Spleen (tissue), 11 donors: Measurements from ENCODE around the gene TMEM120A. TPM values are rescaled to one million over a fixed set of nuclear protein-coding genes. Genes with fewer than 3 reads are reported as not detected.
A peak's percentile ranks its signal among the peaks of the same experiment; 100 is the strongest.
"Not testable (repeated sequence)": the region's sequence is repeated elsewhere in the genome, so short reads cannot be mapped to it uniquely, and the experiment has no call there.

ENCODE experiments used
- DNase-seq: peaks from one replicate; pipeline ENCODE4 v3.0.0-alpha.2; 2020
- H3K27ac ChIP-seq, 8 donors: fragments of 200-600 bp; sonication (generic) in 7 of 8; 1 replicate in 4 of 8; 2 replicates in 4 of 8; pipeline versions ENCODE4 v1.5.0 to v1.8.0; 2016 to 2021; ENCODE audit warnings: inconsistent platforms in 4 of 8, mild to moderate bottlenecking in 4 of 8, moderate library complexity in 1 of 8
- H3K27me3 ChIP-seq, 7 donors: fragments of 200-600 bp; sonication (generic) in 6 of 7; replicated peaks in 1 of 7; 1 replicate in 4 of 7; 2 replicates in 3 of 7; pipeline versions ENCODE4 v1.5.0 to v1.8.0; 2016 to 2021; ENCODE audit warnings: inconsistent platforms in 3 of 7, mild to moderate bottlenecking in 1 of 7
- H3K36me3 ChIP-seq, 6 donors: fragments of 200-600 bp; sonication (generic) in 5 of 6; 1 replicate in 4 of 6; 2 replicates in 2 of 6; pipeline versions ENCODE4 v1.5.0 to v1.8.0; 2016 to 2021; ENCODE audit warnings: inconsistent platforms in 2 of 6
- H3K4me1 ChIP-seq, 6 donors: fragments of 200-600 bp; sonication (generic) in 5 of 6; 1 replicate in 3 of 6; 2 replicates in 3 of 6; pipeline versions ENCODE4 v1.5.0 to v1.8.0; 2016 to 2021; ENCODE audit warnings: inconsistent platforms in 3 of 6
- H3K4me3 ChIP-seq, 8 donors: fragments of 200-600 bp; sonication (generic) in 7 of 8; 1 replicate in 4 of 8; 2 replicates in 4 of 8; pipeline versions ENCODE4 v1.5.0 to v1.8.0; 2016 to 2021; ENCODE audit warnings: inconsistent platforms in 4 of 8, mild to moderate bottlenecking in 4 of 8, moderate library complexity in 2 of 8
- H3K9me3 ChIP-seq, 8 donors: fragments of 200-600 bp; sonication (generic) in 7 of 8; 1 replicate in 4 of 8; 2 replicates in 4 of 8; pipeline versions ENCODE4 v1.5.0 to v1.8.0; 2016 to 2021; ENCODE audit warnings: inconsistent platforms in 4 of 8
- POLR2A ChIP-seq, 3 donors: fragments of 450-650 bp; IDR thresholded peaks; one replicate each; pipeline ENCODE4 v1.5.1; 2017; ENCODE audit warnings: antibody characterized with exemption in 3 of 3, mild to moderate bottlenecking in 1 of 3
- POLR2AphosphoS5 ChIP-seq, 3 donors: sonication (generic); formaldehyde crosslinking; IDR thresholded peaks; one replicate each; pipeline ENCODE4 v1.5.1; 2017; ENCODE audit warnings: antibody characterized with exemption in 3 of 3
- WGBS, 5 donors: extraction: QIAGEN DNeasy Blood & Tissue Kit in 3 of 5; methylation state at CpG; one replicate each; pipeline versions ENCODE4 v1.1.5 to v1.1.7; 2013 to 2018; 5-methylcytosine and 5-hydroxymethylcytosine counted together
- intact Hi-C: fragments of 100-400 bp; cut with DNase I; formaldehyde crosslinking; loops from one replicate; pipeline ENCODE4 v1.15.0; 2023; ENCODE audit warnings: low total_unique reads
- polyA plus RNA-seq, 3 donors: library from polyadenylated mRNA; stranded (reverse); fragments of 200-250 nt; gene quantifications; one replicate each; pipeline ENCODE4 v1.2.1, GENCODE V29; 2013
- total RNA-seq, 7 donors: library from RNA; depleted of rRNA in 3 of 7; stranded (reverse); fragments of >200 nt in 3 of 7; fragmentation: NEBNext Ultra II Directional in 4 of 7; extraction: Animal tissue kit (Norgen Biotek cat#: 25700) in 4 of 7; gene quantifications; one replicate each; pipeline versions ENCODE4 v1.1.0 to v1.2.1, GENCODE V29; 2016 to 2021
- TF ChIP-seq, protein P1 (sequence below), 11 experiments: fragments of 200-600 bp in 7 of 11; fragments of 450-650 bp in 4 of 11; sonication (generic) in 4 of 11; IDR thresholded peaks in 8 of 11; conservative IDR thresholded peaks in 3 of 11; 1 replicate in 7 of 11; 2 replicates in 4 of 11; pipeline versions ENCODE4 v1.4.0 to v1.8.0; 2016 to 2021; ENCODE audit warnings: antibody characterized with exemption in 11 of 11, inconsistent platforms in 4 of 11, mild to moderate bottlenecking in 1 of 11
- donor health status: healthy with polysubstance abuse.
- donor health status: DM: no; HTN: no; CAD: no; lungs with moderate emphysema.
- donor health status: DM: no; HTN: no; CAD: no.
- donor health status: Bipolar disorder and iron deficiency.
- donor health status: healthy.
- donor health status: DM: no; HTN: no; CAD: no.
- donor health status: DM: yes; HTN: yes; CAD: no.

Gene TMEM120A
- total and polyA plus RNA-seq, 10 donors: 24.9 to 66.2 (median 46.6) TPM

DNA sequence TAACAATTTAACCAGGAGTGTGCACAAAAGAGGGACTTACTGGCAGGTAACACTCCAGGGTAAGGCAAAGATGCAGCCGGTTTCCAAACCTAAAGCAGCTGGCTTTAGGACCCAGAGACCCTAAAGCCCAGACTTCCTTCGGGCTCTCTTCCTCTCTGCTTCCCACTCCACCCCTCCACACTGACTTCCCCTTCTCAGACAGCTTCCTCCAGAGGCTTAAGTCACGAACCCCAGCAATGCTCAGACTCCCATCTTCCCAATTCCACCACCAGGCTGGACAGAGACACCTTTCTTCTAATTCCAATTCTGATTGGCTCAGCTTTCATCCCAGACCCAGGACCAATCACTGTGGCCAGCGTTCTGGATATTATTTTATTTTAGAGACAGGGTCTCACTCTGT, 28.6 kb upstream of the TMEM120A start:
- WGBS, 5 donors: 22 to 31% (median 23%) methylated on average over 4 of the region's 4 CpGs
- Histone ChIP-seq H3K9me3 (no peaks in the 10 kb centered on the region), H3K27ac (peak overlapping the region in 4 of 8 donors; percentile 10 to 53 (median 12)), H3K27me3 (no peaks in the 10 kb centered on the region), H3K36me3 (peaks cover 0 to 94% (median 27%) of the 10 kb centered on the region in 6 donors), H3K4me3 (peak overlapping the region in 1 of 8 donors; percentile 37), H3K4me1 (peaks cover 5 to 30% (median 19%) of the 10 kb centered on the region in 6 donors)
- intact Hi-C loops: no loop called here
- no peak for DNase-seq
- TF ChIP-seq, protein P1, sequence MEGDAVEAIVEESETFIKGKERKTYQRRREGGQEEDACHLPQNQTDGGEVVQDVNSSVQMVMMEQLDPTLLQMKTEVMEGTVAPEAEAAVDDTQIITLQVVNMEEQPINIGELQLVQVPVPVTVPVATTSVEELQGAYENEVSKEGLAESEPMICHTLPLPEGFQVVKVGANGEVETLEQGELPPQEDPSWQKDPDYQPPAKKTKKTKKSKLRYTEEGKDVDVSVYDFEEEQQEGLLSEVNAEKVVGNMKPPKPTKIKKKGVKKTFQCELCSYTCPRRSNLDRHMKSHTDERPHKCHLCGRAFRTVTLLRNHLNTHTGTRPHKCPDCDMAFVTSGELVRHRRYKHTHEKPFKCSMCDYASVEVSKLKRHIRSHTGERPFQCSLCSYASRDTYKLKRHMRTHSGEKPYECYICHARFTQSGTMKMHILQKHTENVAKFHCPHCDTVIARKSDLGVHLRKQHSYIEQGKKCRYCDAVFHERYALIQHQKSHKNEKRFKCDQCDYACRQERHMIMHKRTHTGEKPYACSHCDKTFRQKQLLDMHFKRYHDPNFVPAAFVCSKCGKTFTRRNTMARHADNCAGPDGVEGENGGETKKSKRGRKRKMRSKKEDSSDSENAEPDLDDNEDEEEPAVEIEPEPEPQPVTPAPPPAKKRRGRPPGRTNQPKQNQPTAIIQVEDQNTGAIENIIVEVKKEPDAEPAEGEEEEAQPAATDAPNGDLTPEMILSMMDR (IDR thresholded peaks at IDR 0.05 in 8 of 11, conservative IDR thresholded peaks at IDR 0.05 in 3 of 11): no peak
- TF ChIP-seq POLR2A (IDR thresholded peaks at IDR 0.05) (no peak), POLR2AphosphoS5 (IDR thresholded peaks at IDR 0.05) (no peak)

DNA sequence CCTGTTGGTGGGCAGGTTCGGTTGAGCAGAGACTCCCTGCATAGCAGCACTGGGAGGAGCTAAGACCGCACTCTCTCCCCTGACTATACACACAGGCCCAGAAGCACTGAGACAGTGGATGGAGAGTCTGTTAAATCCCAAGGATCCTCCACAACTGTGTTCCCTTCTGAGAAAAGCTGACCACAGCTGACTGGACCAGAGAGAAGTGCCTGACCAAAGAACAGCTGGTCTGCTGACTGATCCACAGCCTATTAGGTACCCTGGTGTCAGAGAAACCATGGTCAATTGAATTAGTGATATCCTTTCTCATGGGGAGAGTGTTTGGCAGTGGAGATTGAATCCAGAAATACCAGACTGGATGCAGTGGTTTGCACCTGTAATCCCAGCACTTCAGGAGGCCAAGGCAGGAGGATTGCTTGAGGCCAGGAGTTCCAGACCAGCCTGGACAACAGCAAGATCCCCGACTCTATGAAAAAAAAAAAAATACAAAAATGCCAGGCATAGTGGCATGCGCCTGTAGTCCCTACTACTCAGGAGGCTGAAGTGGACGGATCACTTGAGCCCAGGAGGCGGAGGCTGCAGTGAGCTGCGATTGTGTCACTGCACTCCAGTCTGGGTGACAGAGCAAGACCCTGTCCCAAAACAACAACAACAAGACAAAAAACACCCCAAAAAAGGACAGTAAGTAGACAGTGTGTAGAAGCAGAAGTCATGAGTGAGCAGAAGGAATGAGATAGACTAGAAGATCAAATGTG, 27.8 kb upstream of the TMEM120A start:
- Histone ChIP-seq H3K4me1 (peaks cover 5 to 30% (median 19%) of the 10 kb centered on the region in 6 donors), H3K27me3 (no peaks in the 10 kb centered on the region), H3K36me3 (peaks cover 0 to 94% (median 26%) of the 10 kb centered on the region in 6 donors), H3K4me3 (peak overlapping the region in 1 of 8 donors; percentile 37), H3K9me3 (no peaks in the 10 kb centered on the region), H3K27ac (peak overlapping the region in 2 of 8 donors; percentile 11 to 53)
- WGBS, 5 donors: 90 to 97% (median 94%) methylated on average over 7 of the region's 7 CpGs
- DNase-seq: no peak
- intact Hi-C loops: no loop called here
- TF ChIP-seq, protein P1 (IDR thresholded peaks at IDR 0.05 in 8 of 11, conservative IDR thresholded peaks at IDR 0.05 in 3 of 11): no peak
- TF ChIP-seq POLR2AphosphoS5 (IDR thresholded peaks at IDR 0.05) (no peak), POLR2A (IDR thresholded peaks at IDR 0.05) (no peak)

DNA sequence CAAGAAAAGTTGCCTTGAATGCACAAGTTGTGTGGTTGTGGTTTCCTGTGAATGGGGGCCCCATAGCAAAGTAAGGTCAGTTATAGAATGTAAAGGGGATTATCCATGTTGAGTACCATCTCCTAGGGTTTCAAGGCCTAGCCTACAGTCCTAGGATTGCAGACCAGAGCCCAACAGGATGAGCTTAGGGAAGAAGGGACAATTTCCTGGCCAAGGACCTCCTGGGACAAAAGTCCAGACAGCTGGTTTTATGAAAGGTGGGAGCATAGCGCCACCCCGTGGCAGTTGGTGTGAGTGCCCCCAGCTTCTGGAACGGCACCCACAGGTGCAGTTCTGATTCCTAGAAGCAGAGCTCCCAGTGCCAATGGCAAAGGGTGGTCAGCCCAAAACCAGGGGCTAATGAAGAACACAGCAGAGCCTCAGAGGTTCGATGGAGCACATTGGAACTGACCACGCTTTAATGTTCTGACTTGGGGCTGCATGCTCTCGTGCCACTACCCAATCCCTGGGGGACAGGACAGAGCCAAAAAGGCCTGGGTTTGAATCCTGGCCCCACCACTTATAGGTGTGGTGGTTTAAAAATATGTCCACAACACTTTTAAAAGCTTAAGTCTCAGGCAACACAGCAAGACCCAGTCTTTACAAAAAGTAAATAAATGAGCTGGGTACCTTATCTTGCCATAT, 25.8 kb upstream of the TMEM120A start:
- TF ChIP-seq POLR2AphosphoS5 (IDR thresholded peaks at IDR 0.05) (peak in 1 of 3 donors; percentile 48), POLR2A (IDR thresholded peaks at IDR 0.05) (no peak)
- TF ChIP-seq, protein P1 (IDR thresholded peaks at IDR 0.05 in 8 of 11, conservative IDR thresholded peaks at IDR 0.05 in 3 of 11): peak; percentile 79 to 94 (median 88)
- 40 to 84% (median 44%) methylated on average over 3 to 6 of the region's 6 CpGs for WGBS, 5 donors

DNA sequence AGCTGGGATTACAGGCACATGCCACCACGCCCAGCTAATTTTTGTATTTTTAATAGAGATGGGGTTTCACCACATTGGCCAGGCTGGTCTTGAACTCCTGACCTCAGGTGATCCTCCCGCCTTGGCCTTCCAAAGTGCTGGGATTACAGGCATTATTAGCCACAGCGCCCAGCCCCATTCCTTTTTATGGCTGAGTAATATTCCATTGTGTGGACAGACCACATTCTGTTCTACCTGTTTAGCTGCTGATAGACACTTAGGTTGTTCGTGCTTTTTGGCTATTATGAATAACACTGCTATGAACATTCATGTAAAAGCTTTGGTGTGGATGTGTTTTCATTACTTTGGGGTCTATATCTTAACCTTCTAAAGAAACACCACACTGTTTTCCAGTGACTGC, 24.1 kb upstream of the TMEM120A start:
- H3K27me3 ChIP-seq, H3K4me3 ChIP-seq, H3K27ac ChIP-seq, H3K9me3 ChIP-seq, intact Hi-C loops, DNase-seq: not testable (repeated sequence)
- Histone ChIP-seq H3K4me1 (peaks cover 5 to 28% (median 19%) of the 10 kb centered on the region in 6 donors), H3K36me3 (peaks cover 0 to 92% (median 21%) of the 10 kb centered on the region in 6 donors)
- WGBS, 5 donors: 93 to 98% (median 98%) methylated on average over 4 of the region's 4 CpGs

More for the DNA sequence above, 25.8 kb upstream of the TMEM120A start:
- Histone ChIP-seq H3K27me3 (no peaks in the 10 kb centered on the region), H3K27ac (no peak overlapping the region), H3K4me1 (peaks cover 5 to 30% (median 19%) of the 10 kb centered on the region in 6 donors), H3K36me3 (peaks cover 0 to 92% (median 19%) of the 10 kb centered on the region in 6 donors), H3K9me3 (no peaks in the 10 kb centered on the region), H3K4me3 (no peak overlapping the region)
- DNase-seq: peak; percentile 91
- intact Hi-C loops: loop anchor here (2.0 kb wide), 1 partner anchor 153 kb away; no protein-coding TSS in a partner anchor
